Large intestine (tissue), 3 donors: Measurements from ENCODE around the gene STAT5A. TPM values are rescaled to one million over a fixed set of nuclear protein-coding genes. Genes with fewer than 3 reads are reported as not detected.

ENCODE experiments used
- DNase-seq, 2 donors: peaks; one replicate each; pipeline versions ENCODE4 v3.0.0 to v3.0.0-alpha.2; 2013
- H3K27ac ChIP-seq: one replicate; pipeline ENCODE4 v1.5.1; 2013; ENCODE audit warnings: low read length
- H3K27me3 ChIP-seq: 2 replicates; pipeline ENCODE4 v1.6.1; 2013; ENCODE audit warnings: low read length; ENCODE audit not compliant: control insufficient read depth, insufficient read depth
- H3K36me3 ChIP-seq: 2 replicates; pipeline ENCODE4 v1.6.1; 2013; ENCODE audit warnings: low read length; ENCODE audit not compliant: control insufficient read depth, insufficient read depth
- H3K4me1 ChIP-seq: one replicate; pipeline ENCODE4 v1.6.1; 2013; ENCODE audit warnings: low read length; ENCODE audit not compliant: control insufficient read depth, insufficient read depth
- H3K4me3 ChIP-seq: one replicate; pipeline ENCODE4 v1.5.1; 2013; ENCODE audit warnings: low read length
- H3K9me3 ChIP-seq: one replicate; pipeline ENCODE4 v1.6.1; 2013; ENCODE audit warnings: mild to moderate bottlenecking, low read depth, low read length, moderate library complexity; ENCODE audit not compliant: control insufficient read depth
- WGBS: methylation state at CpG from one replicate; pipeline ENCODE4 v1.1.5; 2013; ENCODE audit warnings: low lambda C conversion rate; ENCODE audit not compliant: insufficient coverage; 5-methylcytosine and 5-hydroxymethylcytosine counted together
- polyA plus RNA-seq: library from polyadenylated mRNA; unstranded; fragments of 120-200 nt; gene quantifications from one replicate; pipeline ENCODE4 v1.2.1, GENCODE V29; 2013

Gene STAT5A
- polyA plus RNA-seq, 1 donor = 14.2 TPM

DNA sequence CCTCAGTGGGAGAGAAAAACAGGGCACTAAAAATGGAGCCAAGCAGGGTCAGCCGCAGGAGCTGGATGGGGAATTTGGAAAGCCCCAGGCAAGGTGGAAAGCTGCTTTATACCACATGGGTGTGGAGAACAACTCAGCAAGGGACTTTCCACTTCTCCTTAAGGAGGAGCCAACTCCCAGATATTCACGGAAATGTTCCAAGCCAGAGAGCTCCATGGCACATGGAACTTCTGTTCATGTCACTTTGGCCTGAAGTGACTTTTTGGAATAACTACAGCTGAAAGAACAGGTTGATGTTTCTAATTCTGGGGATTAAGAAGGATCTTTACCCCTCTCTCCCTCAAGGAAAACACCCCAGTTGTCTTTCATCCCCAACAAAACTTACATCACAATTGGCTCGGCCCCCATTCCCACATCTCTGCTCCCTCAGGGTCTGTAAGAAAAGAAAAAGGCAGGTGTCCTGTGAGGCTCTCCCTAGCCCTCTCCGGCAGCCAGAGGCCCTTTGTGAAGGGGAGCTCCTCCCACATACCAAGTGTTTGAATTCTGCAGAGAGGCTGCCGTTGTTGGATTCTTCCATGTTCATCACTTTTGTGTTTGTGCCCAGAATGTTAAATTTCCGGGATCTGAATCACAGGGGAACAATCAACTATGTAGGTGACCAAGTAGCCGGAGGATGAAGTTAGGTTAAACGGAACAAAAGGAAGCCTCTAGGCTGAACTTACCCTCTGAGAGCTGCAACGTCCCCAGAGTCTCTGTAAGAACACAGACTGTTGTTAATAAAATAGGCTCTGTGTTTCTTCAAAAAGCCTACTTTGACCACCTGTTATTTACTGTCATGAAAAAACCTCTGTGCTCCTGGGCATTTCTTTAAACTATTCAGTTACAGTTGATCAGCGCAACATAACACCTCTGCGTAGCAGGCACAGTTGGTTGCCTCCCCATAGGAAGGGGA is 41.0 kb downstream of the STAT5A start:
- H3K36me3 ChIP-seq = peaks cover 75% of the 10 kb centered on the region
- peak in 1 of 2 donors; percentile 44 for DNase-seq
- H3K4me1 ChIP-seq = peaks cover 6% of the 10 kb centered on the region
- no peak overlapping the region for H3K4me3 ChIP-seq
- no peak overlapping the region for H3K27ac ChIP-seq
- H3K9me3 ChIP-seq = no peaks in the 10 kb centered on the region
- 60% methylated on average over 1 of the region's 11 CpGs for WGBS
- no peaks in the 10 kb centered on the region for H3K27me3 ChIP-seq

DNA sequence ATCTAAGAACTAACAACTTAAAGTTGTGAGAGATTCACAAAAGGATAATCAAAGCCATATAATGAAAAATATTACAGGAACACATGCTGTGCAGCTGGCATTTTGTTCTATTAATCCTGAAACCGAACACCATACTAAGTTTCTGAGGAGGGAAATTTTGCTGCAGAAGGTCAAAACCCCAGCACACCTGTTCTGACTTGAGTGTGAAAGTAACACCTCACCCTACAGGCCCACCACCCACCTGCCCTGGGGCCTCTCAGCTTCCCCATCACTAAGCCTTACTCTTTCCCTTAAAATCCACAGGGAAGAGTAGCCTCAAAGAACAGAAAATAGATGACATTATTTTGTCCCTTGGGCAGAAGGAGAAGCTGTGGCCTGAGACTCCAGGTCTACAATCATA is 44.8 kb downstream of the STAT5A start:
- Histone ChIP-seq H3K27me3 (no peaks in the 10 kb centered on the region), H3K36me3 (peaks cover 74% of the 10 kb centered on the region), H3K9me3 (no peaks in the 10 kb centered on the region), H3K27ac (no peak overlapping the region), H3K4me1 (peaks cover 6% of the 10 kb centered on the region), H3K4me3 (no peak overlapping the region)
- no peak for DNase-seq
- no CpG with 5 or more reads among the region's 1 CpG for WGBS

DNA sequence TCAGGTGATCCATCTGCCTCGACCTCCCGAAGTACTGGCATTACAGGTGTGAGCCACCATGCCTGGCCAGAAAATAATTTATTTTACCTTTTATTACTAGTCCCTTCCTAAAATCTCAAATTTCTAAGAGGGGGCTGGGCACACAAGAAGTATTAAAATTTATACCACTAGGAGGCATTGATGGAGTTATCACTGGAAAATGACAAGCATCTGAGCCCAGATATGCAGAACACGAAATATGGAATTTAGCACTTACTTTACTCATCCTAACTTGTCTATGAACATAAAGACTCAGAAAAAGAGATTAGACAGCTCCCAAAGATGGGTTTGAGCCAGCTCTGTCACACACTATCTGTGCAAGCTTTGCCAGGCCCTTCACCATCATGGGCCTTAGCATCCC is 46.4 kb downstream of the STAT5A start:
- Histone ChIP-seq H3K27me3 (no peaks in the 10 kb centered on the region), H3K36me3 (peaks cover 70% of the 10 kb centered on the region), H3K4me1 (no peaks in the 10 kb centered on the region), H3K4me3 (no peak overlapping the region), H3K9me3 (no peaks in the 10 kb centered on the region), H3K27ac (no peak overlapping the region)
- whole genome bisulfite sequencing = no CpG with 5 or more reads among the region's 3 CpGs
- no peak for DNase-seq

DNA sequence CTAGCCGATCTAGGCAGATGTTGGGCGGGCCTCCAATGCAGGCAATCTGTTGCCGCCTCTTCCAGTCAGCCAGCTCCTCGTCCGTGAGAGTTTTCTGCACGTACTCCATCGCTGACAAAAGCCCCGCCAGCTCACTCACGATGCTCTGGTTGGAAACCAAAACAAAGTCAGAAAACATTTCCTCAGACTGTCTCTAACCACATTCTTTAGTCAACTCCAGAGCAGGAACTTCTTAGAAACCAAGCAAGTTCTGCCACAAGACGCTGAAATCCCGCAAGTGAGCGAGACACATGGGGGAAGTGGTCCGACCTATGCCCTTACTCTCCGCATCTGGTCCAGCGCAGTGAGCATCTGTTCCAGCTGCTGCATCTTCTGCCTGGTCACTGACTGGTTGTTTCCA is 49.1 kb downstream of the STAT5A start:
- Histone ChIP-seq H3K4me3 (no peak overlapping the region), H3K27me3 (no peaks in the 10 kb centered on the region), H3K9me3 (no peaks in the 10 kb centered on the region), H3K36me3 (peaks cover 82% of the 10 kb centered on the region), H3K27ac (no peak overlapping the region), H3K4me1 (no peaks in the 10 kb centered on the region)
- DNase-seq = peak in 1 of 2 donors; percentile 25
- WGBS = 80% methylated on average over 1 of the region's 15 CpGs

DNA sequence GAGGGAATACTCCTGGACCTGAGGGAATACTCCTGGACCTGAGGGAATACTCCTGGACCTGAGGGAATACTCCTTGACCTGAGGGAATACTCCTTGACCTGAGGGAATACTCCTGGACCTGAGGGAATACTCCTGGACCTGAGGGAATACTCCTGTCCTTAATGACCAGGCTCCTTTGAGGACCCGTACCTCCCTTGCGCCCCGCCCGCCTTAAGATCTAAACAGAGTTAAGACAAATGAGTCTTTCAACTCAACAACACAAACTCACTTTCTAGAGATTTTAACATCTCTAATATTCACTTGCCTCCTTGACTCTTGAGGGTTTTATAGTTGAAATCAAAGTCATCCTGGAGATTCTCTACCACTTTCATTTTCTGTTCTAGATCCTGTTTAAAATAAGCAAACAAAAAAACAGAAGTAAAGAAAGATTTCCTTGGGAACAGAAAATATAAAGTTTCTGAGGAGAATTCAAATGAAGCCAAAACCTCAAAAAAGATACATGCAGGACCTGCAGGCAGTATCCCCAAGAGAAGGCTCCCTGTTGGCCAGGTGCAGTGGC is 50.2 kb downstream of the STAT5A start:
- no peak overlapping the region for H3K27ac ChIP-seq
- 84% methylated on average over 4 of the region's 4 CpGs for WGBS
- H3K27me3 ChIP-seq = no peaks in the 10 kb centered on the region
- no peak overlapping the region for H3K4me3 ChIP-seq
- peaks cover 80% of the 10 kb centered on the region for H3K36me3 ChIP-seq
- H3K9me3 ChIP-seq = no peaks in the 10 kb centered on the region
- no peaks in the 10 kb centered on the region for H3K4me1 ChIP-seq
- no peak for DNase-seq

DNA sequence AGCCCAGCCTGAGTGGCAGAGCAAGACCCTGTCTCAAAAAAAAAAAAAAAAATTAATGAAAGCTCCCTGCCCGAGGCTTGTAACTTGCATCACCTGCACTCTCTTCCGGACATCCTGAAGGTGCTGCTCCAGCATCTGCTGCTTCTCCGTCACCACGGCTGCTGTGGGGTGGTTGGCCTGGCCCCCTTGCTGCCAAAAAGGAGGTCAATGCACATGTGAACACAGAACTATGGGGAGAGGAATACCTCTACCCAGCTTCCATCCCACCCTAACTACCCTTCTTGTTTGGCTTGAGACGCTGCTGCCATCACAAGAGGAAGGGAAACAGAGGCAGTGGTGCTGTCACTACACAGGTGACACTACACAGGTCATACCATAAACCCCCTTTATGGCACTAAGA is 50.9 kb downstream of the STAT5A start:
- no CpG with 5 or more reads among the region's 5 CpGs for WGBS
- Histone ChIP-seq H3K27me3 (no peaks in the 10 kb centered on the region), H3K36me3 (peaks cover 80% of the 10 kb centered on the region), H3K4me1 (no peaks in the 10 kb centered on the region), H3K27ac (no peak overlapping the region), H3K9me3 (no peaks in the 10 kb centered on the region), H3K4me3 (no peak overlapping the region)
- no peak for DNase-seq

DNA sequence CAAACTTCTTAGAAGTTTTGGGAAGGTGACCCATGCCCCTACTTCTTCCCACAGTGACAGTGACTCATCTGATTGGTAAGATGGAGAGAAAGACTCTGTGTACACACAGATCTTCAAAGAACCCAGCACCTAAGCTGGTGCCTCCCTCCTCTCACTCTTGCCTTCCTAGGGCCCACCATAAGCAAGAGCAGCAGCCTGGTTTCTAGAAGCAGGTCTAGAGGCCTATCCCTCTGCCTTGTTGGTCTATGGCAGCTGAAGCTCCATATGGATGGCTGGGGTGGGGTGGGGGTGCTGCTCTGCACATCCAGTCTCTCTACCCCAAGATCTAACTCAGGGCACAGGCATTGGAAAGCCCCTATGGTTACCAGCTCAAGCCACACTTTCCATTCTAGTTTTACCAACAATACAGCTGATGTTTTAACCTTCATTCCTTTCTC is 52.4 kb downstream of the STAT5A start:
- H3K9me3 ChIP-seq = no peaks in the 10 kb centered on the region
- H3K4me3 ChIP-seq = no peak overlapping the region
- no peaks in the 10 kb centered on the region for H3K27me3 ChIP-seq
- peaks cover 76% of the 10 kb centered on the region for H3K36me3 ChIP-seq
- H3K27ac ChIP-seq = no peak overlapping the region
- DNase-seq = no peak
- H3K4me1 ChIP-seq = no peaks in the 10 kb centered on the region

DNA sequence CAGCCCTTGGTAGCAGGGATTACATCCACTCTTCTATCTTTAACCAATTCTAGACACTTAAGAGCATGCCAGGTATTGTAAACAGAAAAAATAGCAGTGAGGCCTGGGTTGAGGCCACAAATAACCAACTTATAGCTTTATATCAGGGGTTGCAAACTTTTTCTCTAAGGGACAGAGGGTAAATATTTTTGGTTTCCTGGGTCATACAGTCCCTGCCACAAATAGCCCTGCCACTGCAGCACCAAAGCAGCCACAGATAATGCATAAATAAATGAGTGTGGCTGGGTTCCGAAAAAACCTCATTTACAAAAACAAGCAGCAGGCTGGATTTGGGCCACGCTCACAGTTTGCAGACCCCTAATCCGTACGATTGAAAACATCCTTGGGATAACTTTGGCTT is 53.3 kb downstream of the STAT5A start:
- Histone ChIP-seq H3K27me3 (no peaks in the 10 kb centered on the region), H3K36me3 (peaks cover 78% of the 10 kb centered on the region), H3K27ac (no peak overlapping the region), H3K9me3 (no peaks in the 10 kb centered on the region), H3K4me3 (no peak overlapping the region), H3K4me1 (no peaks in the 10 kb centered on the region)
- 100% methylated on average over 1 of the region's 4 CpGs for WGBS
- no peak for DNase-seq

DNA sequence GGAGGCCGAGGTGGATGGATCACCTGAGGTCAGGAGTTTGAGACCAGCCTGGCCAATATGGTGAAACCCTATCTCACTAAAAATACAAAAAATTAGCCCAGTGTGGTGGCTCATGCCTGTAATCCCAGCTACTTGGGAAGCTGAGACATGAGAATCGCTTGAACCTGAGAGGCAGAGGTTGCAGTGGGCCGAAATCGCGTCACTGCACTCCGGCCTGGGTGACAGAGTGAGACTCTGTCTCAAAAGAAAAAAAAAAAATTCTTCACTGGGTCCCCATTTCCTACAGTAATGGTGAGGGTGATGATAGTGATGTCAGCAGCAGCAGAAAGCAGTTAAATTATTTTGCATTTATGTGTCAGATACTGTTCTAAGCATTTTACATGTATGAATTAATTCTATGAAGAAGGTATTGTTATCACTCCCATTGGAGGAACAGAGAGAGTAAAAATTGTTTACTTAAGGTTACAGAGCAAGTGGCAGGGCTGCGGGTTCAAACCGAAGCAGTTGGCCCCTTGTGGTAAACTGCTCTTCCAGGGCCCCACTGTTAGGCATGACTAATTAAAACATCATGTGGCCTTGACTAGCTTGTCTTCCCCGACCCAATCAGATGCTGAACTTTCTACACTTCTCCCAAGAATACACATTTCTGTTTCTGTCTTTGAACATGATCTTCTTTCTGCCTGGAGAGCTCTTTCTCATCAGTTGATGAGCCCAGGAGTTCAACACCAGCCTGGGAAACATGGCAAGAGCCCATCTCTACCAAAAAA is 54.1 kb downstream of the STAT5A start:
- H3K27me3 ChIP-seq = no peaks in the 10 kb centered on the region
- no peak for DNase-seq
- WGBS = 20% methylated on average over 1 of the region's 9 CpGs
- no peaks in the 10 kb centered on the region for H3K4me1 ChIP-seq
- H3K36me3 ChIP-seq = peaks cover 75% of the 10 kb centered on the region
- H3K4me3 ChIP-seq = no peak overlapping the region
- no peaks in the 10 kb centered on the region for H3K9me3 ChIP-seq
- no peak overlapping the region for H3K27ac ChIP-seq

DNA sequence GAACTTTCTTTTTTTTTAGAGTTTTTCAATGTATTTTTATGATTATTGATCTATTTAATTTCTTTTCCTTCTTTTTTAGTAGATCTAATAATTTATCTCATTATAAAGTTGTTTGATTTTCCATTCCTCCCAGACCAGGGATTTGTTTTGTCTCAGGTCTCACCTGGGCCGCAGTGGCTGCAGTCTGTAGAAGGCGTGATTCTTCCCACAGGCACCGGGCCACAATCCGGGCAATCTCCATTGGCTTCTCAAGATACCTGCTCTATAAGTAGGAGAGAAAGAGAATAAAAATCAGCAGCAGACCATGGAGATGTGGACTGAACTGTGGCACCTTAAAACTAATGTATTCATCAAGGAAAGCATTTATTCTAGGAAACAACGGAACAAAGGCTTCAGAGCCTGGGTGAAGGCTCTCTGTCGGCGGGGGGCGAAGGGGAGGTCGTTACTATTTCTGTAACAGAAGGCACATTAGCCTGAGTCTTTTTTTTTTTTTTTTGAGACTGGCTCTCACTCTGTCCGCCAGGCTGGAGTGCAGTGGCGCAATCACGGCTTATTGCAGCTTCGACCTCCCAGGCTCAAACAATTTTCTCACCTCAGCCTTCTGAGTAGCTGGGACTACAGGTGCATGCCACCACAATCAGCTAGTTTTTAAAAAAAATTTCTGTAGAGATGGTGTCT is 57.2 kb downstream of the STAT5A start:
- H3K4me3 ChIP-seq = no peak overlapping the region
- no peak overlapping the region for H3K27ac ChIP-seq
- H3K36me3 ChIP-seq = peaks cover 59% of the 10 kb centered on the region
- no peaks in the 10 kb centered on the region for H3K4me1 ChIP-seq
- WGBS = no CpG with 5 or more reads among the region's 13 CpGs
- H3K27me3 ChIP-seq = no peaks in the 10 kb centered on the region
- DNase-seq = no peak
- no peaks in the 10 kb centered on the region for H3K9me3 ChIP-seq
